Metanephros (tissue), 2 donors: ENCODE data around the gene TRIM63. TPM values are rescaled to one million over a fixed set of nuclear protein-coding genes. Genes with fewer than 3 reads are reported as not detected.

Experiments
- small RNA-seq: library from RNA; depleted of rRNA; stranded (forward); fragments of <200 nt; gene quantifications from one replicate; pipeline ENCODE3, GENCODE V24; 2014; ENCODE audit warnings: low replicate concordance
- total RNA-seq: library from RNA; depleted of rRNA; stranded (reverse); fragments of >200 nt; gene quantifications from one replicate; pipeline ENCODE4 v1.2.3, GENCODE V29; 2014

The TRIM63 gene
- 9.4 TPM for total RNA-seq

GRCh38 chr1:26067432-26067911, at the start of gene TRIM63:
TRIM63 (minus strand) TSS chr1:26067630; CDS start chr1:26067494, 136 bp downstream.

GRCh38 chr1:26111530-26112406, 44.3 kb upstream of the TRIM63 start, which contains the start of gene PDIK1L:
PDIK1L (plus strand) TSS chr1:26111824; CDS start chr1:26114309, 2,485 bp downstream.

DNA sequence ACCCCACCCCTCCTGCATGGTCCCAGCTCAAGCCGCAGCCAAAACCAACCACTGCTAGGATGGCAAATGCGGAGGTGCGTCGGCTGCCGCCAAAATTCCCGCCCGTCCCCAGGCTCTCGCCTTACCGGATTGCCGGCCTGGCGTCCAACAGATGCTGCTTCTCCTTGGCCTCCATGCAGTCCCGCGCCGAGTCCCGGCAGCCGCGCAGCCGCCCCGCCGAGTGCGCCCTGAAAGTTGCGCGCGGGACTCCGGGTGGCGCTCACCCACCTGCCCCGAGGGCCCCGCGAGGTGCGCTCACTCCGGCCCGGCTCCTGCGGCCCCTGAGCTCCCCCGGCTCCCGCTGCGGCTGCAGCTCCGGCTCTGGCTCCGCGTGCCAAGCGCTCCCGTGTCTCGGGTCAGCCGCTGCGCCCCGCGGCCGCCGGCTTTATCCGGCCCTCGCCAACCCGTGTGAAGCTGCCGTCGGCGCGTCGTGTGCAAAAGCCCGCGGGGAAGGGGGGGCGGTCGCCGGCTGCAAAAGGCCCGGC, 21.6 kb downstream of the TRIM63 start, which contains the start of gene SLC30A2:
Gene SLC30A2 (minus strand): TSS at position 397 of the 524 bp plus-strand sequence. CDS start 222 bp downstream, at position 175.

DNA sequence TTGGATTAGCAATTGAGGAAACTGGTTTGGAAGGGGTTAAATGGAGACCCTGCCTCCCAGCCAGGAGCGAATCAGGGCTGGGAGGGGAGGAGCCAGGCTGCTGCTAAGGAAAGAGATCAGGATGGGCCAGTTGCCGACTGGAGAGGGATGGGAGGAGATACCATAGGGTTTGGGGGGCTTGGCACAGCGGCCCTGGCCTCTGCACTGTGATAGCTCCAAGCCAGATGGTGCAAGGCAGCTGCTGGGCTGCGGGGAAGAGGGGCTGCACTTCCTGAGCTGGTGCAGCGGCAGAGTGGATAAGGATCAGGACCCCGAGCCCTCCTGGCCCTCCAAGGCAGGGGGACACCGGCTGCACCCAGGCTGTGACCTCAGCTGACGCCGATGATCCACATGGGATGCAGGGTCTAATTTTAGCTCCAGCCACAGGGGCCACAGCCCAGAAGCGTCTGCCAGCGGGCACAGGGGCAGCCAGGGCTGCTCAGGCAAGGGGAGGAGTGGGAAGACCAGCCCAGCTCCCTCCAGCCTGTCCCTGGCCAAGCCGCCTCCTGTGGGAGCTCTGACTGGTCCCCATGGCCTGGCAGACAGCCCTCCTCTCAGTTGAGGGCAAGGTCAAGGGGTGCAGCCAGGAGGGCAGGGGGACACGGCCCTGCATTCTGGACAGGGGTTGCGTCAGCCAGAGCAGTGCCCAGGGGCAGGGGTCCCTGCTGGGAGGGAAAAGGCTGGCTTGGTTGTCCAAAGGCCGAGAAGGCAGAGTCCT, 45.6 kb downstream of the TRIM63 start, which contains the start of gene EXTL1:
Gene EXTL1 (plus strand): TSS at position 129 of the 757 bp plus-strand sequence. CDS start 872 bp downstream, outside the sequence.

Small RNA genes within 50 kb of the gene (small RNA-seq; reads per million reads assigned to genes)
- not detected for gene RF00283
- gene RF00492 = not detected

Other genes with a start within 250 kb of the TRIM63 start
- 54.4 TPM for gene MTFR1L, start 247.7 kb downstream of the TRIM63 start, total RNA-seq
- gene AUNIP, start 208.2 kb downstream of the TRIM63 start, total RNA-seq = 1.2 TPM
- gene PAQR7, start 191.9 kb downstream of the TRIM63 start, total RNA-seq = 28.3 TPM
- 125 TPM for gene STMN1, start 161.2 kb downstream of the TRIM63 start, total RNA-seq
- 22.0 TPM for gene PAFAH2, start 69.6 kb downstream of the TRIM63 start, total RNA-seq
- gene EXTL1, start 45.9 kb downstream of the TRIM63 start, total RNA-seq = 2.1 TPM
- gene SLC30A2, start 21.5 kb downstream of the TRIM63 start, total RNA-seq = 4.7 TPM
- gene PDIK1L, start 44.2 kb upstream of the TRIM63 start, total RNA-seq = 10.5 TPM
- 1.5 TPM for gene FAM110D, start 91.4 kb upstream of the TRIM63 start, total RNA-seq
- gene C1orf232, start 101.3 kb upstream of the TRIM63 start, total RNA-seq = not detected
- gene ZNF593, start 102.3 kb upstream of the TRIM63 start, total RNA-seq = 25.9 TPM
- gene ZNF593OS, start 104.2 kb upstream of the TRIM63 start, total RNA-seq = not detected
- gene CNKSR1, start 109.9 kb upstream of the TRIM63 start, total RNA-seq = 7.6 TPM
- gene CATSPER4, start 123.0 kb upstream of the TRIM63 start, total RNA-seq = not detected
- 17.0 TPM for gene CEP85, start 166.6 kb upstream of the TRIM63 start, total RNA-seq
- gene SH3BGRL3, start 212.5 kb upstream of the TRIM63 start, total RNA-seq = 20.8 TPM
- gene UBXN11, start 239.0 kb upstream of the TRIM63 start, total RNA-seq = 19.4 TPM